Thoracic aorta (tissue), 2 donors: ENCODE results near the gene WDR83. TPM values are rescaled to one million over a fixed set of nuclear protein-coding genes. Genes with fewer than 3 reads are reported as not detected.
"Not testable (repeated sequence)": the region's sequence is repeated elsewhere in the genome, so short reads cannot be mapped to it uniquely, and the experiment has no call there.

Experiments
- ATAC-seq: fragments of 150-250 bp; one replicate; pipeline ENCODE4 v1.8.0; 2017; ENCODE audit warnings: low read depth; ENCODE audit not compliant: insufficient number of reproducible peaks, low FRiP score
- DNase-seq: peaks from one replicate; pipeline ENCODE4 v3.0.0-alpha.2; 2020; ENCODE audit warnings: low spot score
- H3K27ac ChIP-seq, 2 donors: fragments of 200-600 bp; sonication (generic); 1 replicate in 1 of 2; 2 replicates in 1 of 2; pipeline ENCODE4 v1.5.1; 2016; ENCODE audit warnings: mild to moderate bottlenecking in 2 of 2, moderate library complexity in 2 of 2
- H3K27me3 ChIP-seq: fragments of 200-600 bp; sonication (generic); replicated peaks from 2 replicates; pipeline ENCODE4 v1.6.0; 2016; ENCODE audit warnings: mild to moderate bottlenecking; ENCODE audit not compliant: insufficient read depth
- H3K36me3 ChIP-seq: fragments of 200-600 bp; sonication (generic); one replicate; pipeline ENCODE4 v1.5.1; 2016
- H3K4me1 ChIP-seq, 2 donors: fragments of 200-600 bp; sonication (generic); 1 replicate in 1 of 2; 2 replicates in 1 of 2; pipeline versions ENCODE4 v1.5.1 to v1.6.0; 2016; ENCODE audit warnings: low read depth in 2 of 2, mild to moderate bottlenecking in 1 of 2; ENCODE audit not compliant: control insufficient read depth in 1 of 2
- H3K4me3 ChIP-seq: fragments of 200-600 bp; sonication (generic); 2 replicates; pipeline ENCODE4 v1.5.1; 2016; ENCODE audit warnings: mild to moderate bottlenecking
- H3K9me3 ChIP-seq: fragments of 200-600 bp; sonication (generic); 2 replicates; pipeline ENCODE4 v1.5.1; 2016
- CTCF ChIP-seq: fragments of 200-600 bp; sonication (generic); IDR thresholded peaks from one replicate; pipeline ENCODE4 v1.5.1; 2019; ENCODE audit warnings: antibody characterized with exemption
- total RNA-seq, 2 donors: library from RNA; depleted of rRNA; stranded (reverse); fragments of >200 nt; gene quantifications; one replicate each; pipeline versions ENCODE4 v1.1.0 to v1.2.3, GENCODE V29; 2016

WDR83 gene
- total RNA-seq, 2 donors from 2014 or later: 12.1 to 16.2 TPM

DNA sequence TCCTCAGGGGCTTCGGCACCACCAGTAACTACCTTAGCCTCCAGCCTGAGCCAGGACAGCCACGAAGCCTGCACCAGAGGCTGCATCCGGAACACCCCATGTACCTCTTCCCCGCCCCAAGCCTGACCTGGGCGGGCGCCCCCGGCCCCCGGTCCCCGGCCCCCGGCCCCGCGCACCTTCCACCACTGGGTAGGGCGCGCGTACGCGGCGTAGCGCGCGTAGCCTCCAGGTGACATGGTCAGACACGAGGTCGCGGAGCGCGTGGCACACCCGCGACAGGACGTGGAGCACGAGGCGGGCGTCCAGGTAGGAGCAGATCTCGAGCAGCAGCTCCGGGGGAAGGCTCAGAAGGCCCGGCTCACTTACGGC, 29.4 kb downstream of the WDR83 start:
- H3K9me3 ChIP-seq: no peaks in the 10 kb centered on the region
- ATAC-seq (no peak), DNase-seq (no peak)
- peaks cover 10 to 18% of the 10 kb centered on the region in 2 donors for H3K4me1 ChIP-seq
- TF ChIP-seq CTCF: no peak
- peak overlapping the region; percentile 97 for H3K4me3 ChIP-seq
- H3K27me3 ChIP-seq: no peaks in the 10 kb centered on the region
- no peak overlapping the region for H3K27ac ChIP-seq
- peaks cover 9% of the 10 kb centered on the region for H3K36me3 ChIP-seq

GRCh38 chr19:12696366-12697335, 30.0 kb downstream of the WDR83 start, which contains the start of gene FBXW9:
TSS of gene FBXW9 (minus strand) at chr19:12696631. CDS start at chr19:12696581, 50 bp downstream.
- TF ChIP-seq CTCF: no peak
- no peaks in the 10 kb centered on the region for H3K27me3 ChIP-seq
- H3K36me3 ChIP-seq: peaks cover 16% of the 10 kb centered on the region
- peak within 1 kb of the TSS; percentile 96 to 97 for H3K27ac ChIP-seq
- H3K4me1 ChIP-seq: peaks cover 10 to 18% of the 10 kb centered on the region in 2 donors
- DNase-seq: peak; percentile 95
- H3K4me3 ChIP-seq: peak within 1 kb of the TSS; percentile 97
- no peaks in the 10 kb centered on the region for H3K9me3 ChIP-seq
- ATAC-seq: peak; percentile 69

- peaks cover 10 to 18% of the 10 kb centered on the region in 2 donors for H3K4me1 ChIP-seq
- peak overlapping the region; percentile 97 for H3K4me3 ChIP-seq
- DNase-seq, ATAC-seq, H3K9me3 ChIP-seq, H3K27ac ChIP-seq, H3K27me3 ChIP-seq: not testable (repeated sequence)
- peaks cover 23% of the 10 kb centered on the region for H3K36me3 ChIP-seq
Observed at GRCh38 chr19:12697425-12697824, 30.8 kb downstream of the WDR83 start.

GRCh38 chr19:12698138-12698537, 31.5 kb downstream of the WDR83 start:
- H3K4me3 ChIP-seq: no peak overlapping the region
- DNase-seq: no peak
- no peak for ATAC-seq
- TF ChIP-seq CTCF: no peak
- H3K9me3 ChIP-seq: no peaks in the 10 kb centered on the region
- H3K27me3 ChIP-seq: no peaks in the 10 kb centered on the region
- peaks cover 10 to 18% of the 10 kb centered on the region in 2 donors for H3K4me1 ChIP-seq
- no peak overlapping the region for H3K27ac ChIP-seq
- peaks cover 31% of the 10 kb centered on the region for H3K36me3 ChIP-seq

- H3K4me3 ChIP-seq: no peak overlapping the region
- no peak for ATAC-seq
- no peaks in the 10 kb centered on the region for H3K27me3 ChIP-seq
- H3K27ac ChIP-seq: no peak overlapping the region
- peaks cover 60% of the 10 kb centered on the region for H3K36me3 ChIP-seq
- no peaks in the 10 kb centered on the region for H3K9me3 ChIP-seq
- H3K4me1 ChIP-seq: peaks cover 3 to 4% of the 10 kb centered on the region in 2 donors
- no peak for TF ChIP-seq CTCF
- no peak for DNase-seq
Observed at GRCh38 chr19:12701596-12702282, 35.1 kb downstream of the WDR83 start.
